Keratinocyte (primary cell): Measurements from ENCODE around the gene SLA2. TPM values are rescaled to one million over a fixed set of nuclear protein-coding genes. Genes with fewer than 3 reads are reported as not detected.
A peak's percentile ranks its signal among the peaks of the same experiment; 100 is the strongest.

Experiments used
- DNase-seq: peaks from one replicate; pipeline ENCODE4 v3.0.0-alpha.2; 2011; ENCODE audit warnings: low read depth, missing footprints, low spot score
- FAIRE-seq: peaks from 2 replicates; lab custom pipeline; 2011; peaks lifted over from hg19 to GRCh38; lab: Jason Lieb, UNC
- H2AFZ ChIP-seq: 2 replicates; pipeline ENCODE4 v1.6.0; 2012; ENCODE audit warnings: low read length, control low read depth, inconsistent platforms; ENCODE audit not compliant: control insufficient read depth
- H3K27ac ChIP-seq: 2 replicates; pipeline ENCODE4 v1.5.1; 2011; ENCODE audit warnings: low read length; ENCODE audit not compliant: control insufficient read depth, insufficient read depth
- H3K27me3 ChIP-seq: 3 replicates; pipeline ENCODE4 v1.6.0; 2011; ENCODE audit warnings: low read length; ENCODE audit not compliant: control insufficient read depth, insufficient read depth; ENCODE audit errors: extremely low read depth
- H3K36me3 ChIP-seq, 2 experiments: 2 replicates in 1 of 2; 3 replicates in 1 of 2; pipeline ENCODE4 v1.5.1; 2011; ENCODE audit warnings: low read length in 2 of 2, mild to moderate bottlenecking in 1 of 2; ENCODE audit not compliant: control insufficient read depth in 2 of 2, insufficient read depth in 2 of 2; ENCODE audit errors: extremely low read depth in 1 of 2
- H3K4me1 ChIP-seq: 3 replicates; pipeline ENCODE4 v1.5.1; 2011; ENCODE audit warnings: low read length; ENCODE audit not compliant: control insufficient read depth, insufficient read depth; ENCODE audit errors: extremely low read depth
- H3K4me2 ChIP-seq: 3 replicates; pipeline ENCODE4 v1.6.0; 2011; ENCODE audit warnings: low read depth, low read length; ENCODE audit not compliant: control insufficient read depth, insufficient read depth; ENCODE audit errors: extremely low read depth
- H3K4me3 ChIP-seq, 3 experiments: fragments of 200-600 bp in 1 of 3; sonication (generic) in 1 of 3; 2 replicates in 2 of 3; 3 replicates in 1 of 3; pipeline ENCODE4 v1.5.1; 2011 to 2016; ENCODE audit warnings: low read length in 3 of 3, mild to moderate bottlenecking in 3 of 3, control low read depth in 2 of 3, inconsistent platforms in 1 of 3, low read depth in 1 of 3, mixed read lengths in 1 of 3, mixed run types in 1 of 3, moderate library complexity in 1 of 3; ENCODE audit not compliant: control insufficient read depth in 2 of 3, insufficient read depth in 2 of 3; ENCODE audit errors: extremely low read depth in 1 of 3
- H3K79me2 ChIP-seq: 2 replicates; pipeline ENCODE4 v1.6.0; 2012; ENCODE audit warnings: low read length; ENCODE audit not compliant: control insufficient read depth, insufficient read depth
- H3K9ac ChIP-seq: 3 replicates; pipeline ENCODE4 v1.6.0; 2011; ENCODE audit warnings: low read length; ENCODE audit not compliant: control insufficient read depth, insufficient read depth; ENCODE audit errors: extremely low read depth
- H3K9me1 ChIP-seq: 3 replicates; pipeline ENCODE4 v1.6.0; 2011; ENCODE audit warnings: low read length; ENCODE audit not compliant: control insufficient read depth, insufficient read depth; ENCODE audit errors: extremely low read depth
- H3K9me3 ChIP-seq: 2 replicates; pipeline ENCODE4 v1.5.1; 2012; ENCODE audit warnings: low read depth, low read length; ENCODE audit not compliant: control insufficient read depth
- H4K20me1 ChIP-seq: 3 replicates; pipeline ENCODE4 v1.6.0; 2011; ENCODE audit warnings: low read length; ENCODE audit not compliant: control insufficient read depth, insufficient read depth; ENCODE audit errors: extremely low read depth
- EZH2 ChIP-seq: IDR thresholded peaks from one replicate; pipeline ENCODE4 v1.6.1; 2012; ENCODE audit warnings: inconsistent platforms, mild to moderate bottlenecking, low read length, moderate library complexity
- dilution Hi-C: fragments of 300-500 bp; cut with MboI; formaldehyde crosslinking; loops from one replicate; pipeline ENCODE4 v1.7.0; 2020; ENCODE audit warnings: low sequenced_read_pairs; ENCODE audit not compliant: extremely low pct_ligation_motif_present
- polyA plus RNA-seq, 5 experiments: library from polyadenylated mRNA; depleted of rRNA in 3 of 5; stranded (reverse) in 3 of 5; stranded (forward) in 1 of 5; unstranded in 1 of 5; fragments of >200 nt; gene quantifications; 1 replicate in 1 of 5; 2 replicates in 3 of 5; 3 replicates in 1 of 5; pipeline versions ENCODE4 v1.2.1 to v1.2.3, GENCODE V29; 2011 to 2012; ENCODE audit warnings: missing spikeins in 2 of 5, low read depth in 1 of 5, low replicate concordance in 1 of 5
- TF ChIP-seq, protein P1 (sequence below), 3 experiments: IDR thresholded peaks in 1 of 3; conservative IDR thresholded peaks in 1 of 3; optimal IDR thresholded peaks in 1 of 3; 2 replicates in 2 of 3; 3 replicates in 1 of 3; pipeline versions ENCODE3 to v1.5.1; 2011; ENCODE audit warnings: low read length in 3 of 3, mild to moderate bottlenecking in 3 of 3, moderate library complexity in 2 of 3, control low read depth in 1 of 3, inconsistent platforms in 1 of 3; ENCODE audit not compliant: insufficient read depth in 2 of 3; ENCODE audit errors: extremely low read depth in 1 of 3

Gene SLA2
- polyA plus RNA-seq, 1 donor (not counting 4 experiments of a cell fraction or from before 2014, with no cell fraction given) = 0.04 TPM

DNA sequence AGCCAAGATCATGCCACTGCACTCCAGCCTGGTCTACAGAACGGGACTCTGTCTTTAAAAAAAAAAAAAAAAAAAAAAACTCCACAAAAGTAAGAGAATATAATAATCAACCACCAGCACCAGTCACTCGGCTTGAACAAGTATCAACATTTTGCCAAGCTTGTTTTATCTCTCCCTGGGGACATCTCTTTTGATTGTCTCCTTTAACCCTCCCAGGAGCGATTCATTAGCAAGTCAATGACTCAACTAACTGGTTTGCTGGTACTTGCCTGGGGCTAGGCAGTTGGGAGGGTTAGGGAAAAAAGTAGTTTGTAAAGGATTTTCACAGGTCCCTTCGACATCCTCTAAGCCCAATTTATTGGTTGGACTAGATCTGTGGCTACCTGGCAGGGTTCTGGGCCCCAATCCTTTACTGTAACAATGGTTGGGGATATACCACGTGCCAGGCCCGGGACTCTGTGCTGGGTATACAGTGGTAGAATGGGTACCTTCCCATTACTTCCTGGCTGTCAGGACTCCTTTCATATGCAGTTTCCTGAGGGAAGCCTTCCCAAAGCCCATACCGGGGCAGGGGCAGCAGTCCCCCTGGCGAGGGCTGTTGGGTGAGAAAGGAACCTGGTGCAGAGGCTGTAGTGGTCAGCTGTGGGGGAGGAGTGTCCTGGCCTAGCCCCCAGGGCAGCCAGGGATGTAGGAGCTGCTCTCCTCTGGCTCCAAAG, 60.4 kb downstream of the SLA2 start:
- peaks cover 0 to 5% of the 10 kb centered on the region in 2 experiments for H3K36me3 ChIP-seq
- DNase-seq (peak; percentile 81), FAIRE-seq (peak; percentile 66)
- H3K4me1 ChIP-seq = peaks cover 25% of the 10 kb centered on the region
- H3K27me3 ChIP-seq = no peaks in the 10 kb centered on the region
- dilution Hi-C loops = no loop called here
- H3K9me1 ChIP-seq = no peaks in the 10 kb centered on the region
- H4K20me1 ChIP-seq = no peaks in the 10 kb centered on the region
- peak overlapping the region in 1 of 3 experiments; percentile 1 for H3K4me3 ChIP-seq
- no peaks in the 10 kb centered on the region for H3K79me2 ChIP-seq
- H3K27ac ChIP-seq = peak overlapping the region; percentile 78
- peak overlapping the region; percentile 54 for H3K4me2 ChIP-seq
- H3K9me3 ChIP-seq = no peaks in the 10 kb centered on the region
- peak overlapping the region; percentile 35 for H3K9ac ChIP-seq
- H2AFZ ChIP-seq = peak overlapping the region; percentile 38
- TF ChIP-seq, protein P1, sequence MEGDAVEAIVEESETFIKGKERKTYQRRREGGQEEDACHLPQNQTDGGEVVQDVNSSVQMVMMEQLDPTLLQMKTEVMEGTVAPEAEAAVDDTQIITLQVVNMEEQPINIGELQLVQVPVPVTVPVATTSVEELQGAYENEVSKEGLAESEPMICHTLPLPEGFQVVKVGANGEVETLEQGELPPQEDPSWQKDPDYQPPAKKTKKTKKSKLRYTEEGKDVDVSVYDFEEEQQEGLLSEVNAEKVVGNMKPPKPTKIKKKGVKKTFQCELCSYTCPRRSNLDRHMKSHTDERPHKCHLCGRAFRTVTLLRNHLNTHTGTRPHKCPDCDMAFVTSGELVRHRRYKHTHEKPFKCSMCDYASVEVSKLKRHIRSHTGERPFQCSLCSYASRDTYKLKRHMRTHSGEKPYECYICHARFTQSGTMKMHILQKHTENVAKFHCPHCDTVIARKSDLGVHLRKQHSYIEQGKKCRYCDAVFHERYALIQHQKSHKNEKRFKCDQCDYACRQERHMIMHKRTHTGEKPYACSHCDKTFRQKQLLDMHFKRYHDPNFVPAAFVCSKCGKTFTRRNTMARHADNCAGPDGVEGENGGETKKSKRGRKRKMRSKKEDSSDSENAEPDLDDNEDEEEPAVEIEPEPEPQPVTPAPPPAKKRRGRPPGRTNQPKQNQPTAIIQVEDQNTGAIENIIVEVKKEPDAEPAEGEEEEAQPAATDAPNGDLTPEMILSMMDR (optimal IDR thresholded peaks at IDR 0.05 in 1 of 3, IDR thresholded peaks at IDR 0.05 in 1 of 3, conservative IDR thresholded peaks at IDR 0.05 in 1 of 3; ENCODE audit: extremely low read depth in 1 of 3, insufficient read depth in 2 of 3, low read length in 3 of 3) = no peak
- no peak for TF ChIP-seq EZH2

- peaks cover 25% of the 10 kb centered on the region for H3K4me1 ChIP-seq
- TF ChIP-seq EZH2 = no peak
- TF ChIP-seq, protein P1 (optimal IDR thresholded peaks at IDR 0.05 in 1 of 3, IDR thresholded peaks at IDR 0.05 in 1 of 3, conservative IDR thresholded peaks at IDR 0.05 in 1 of 3; ENCODE audit: extremely low read depth in 1 of 3, insufficient read depth in 2 of 3, low read length in 3 of 3) = no peak
- H3K4me3 ChIP-seq = no peak overlapping the region
- no peak overlapping the region for H3K4me2 ChIP-seq
- no peaks in the 10 kb centered on the region for H3K9me3 ChIP-seq
- H4K20me1 ChIP-seq = no peaks in the 10 kb centered on the region
- H3K27me3 ChIP-seq = no peaks in the 10 kb centered on the region
- FAIRE-seq = no peak
- H2AFZ ChIP-seq = no peak overlapping the region
- H3K36me3 ChIP-seq = peaks cover 0 to 10% of the 10 kb centered on the region in 2 experiments
- no peaks in the 10 kb centered on the region for H3K79me2 ChIP-seq
- dilution Hi-C loops = no loop called here
- H3K9ac ChIP-seq = no peak overlapping the region
- no peaks in the 10 kb centered on the region for H3K9me1 ChIP-seq
- DNase-seq = no peak
- H3K27ac ChIP-seq = no peak overlapping the region
Observed at GRCh38 chr20:36584018-36584481, 61.9 kb downstream of the SLA2 start.
